Posterior cingulate gyrus (tissue), 11 donors: ENCODE results near the gene TSR2.
"Not testable (repeated sequence)": the region's sequence is repeated elsewhere in the genome, so short reads cannot be mapped to it uniquely, and the experiment has no call there.

Experiments
- DNase-seq, 10 donors: peaks; one replicate each; pipeline versions ENCODE4 v3.0.0 to v3.0.0-alpha.2; 2020 to 2021; ENCODE audit warnings: mixed read lengths in 3 of 10
- intact Hi-C: fragments of 100-400 bp; cut with DNase I; formaldehyde crosslinking; loops from one replicate; pipeline ENCODE4 v1.15.1; 2023

The TSR2 gene

GRCh38 chrX:54470054-54470760 lies 30.0 kb downstream of the TSR2 start:
- intact Hi-C loops = no loop called here
- no peak for DNase-seq

- intact Hi-C loops = no loop called here
- DNase-seq = no peak
Observed at GRCh38 chrX:54473993-54474859, 34.0 kb downstream of the TSR2 start.

DNA sequence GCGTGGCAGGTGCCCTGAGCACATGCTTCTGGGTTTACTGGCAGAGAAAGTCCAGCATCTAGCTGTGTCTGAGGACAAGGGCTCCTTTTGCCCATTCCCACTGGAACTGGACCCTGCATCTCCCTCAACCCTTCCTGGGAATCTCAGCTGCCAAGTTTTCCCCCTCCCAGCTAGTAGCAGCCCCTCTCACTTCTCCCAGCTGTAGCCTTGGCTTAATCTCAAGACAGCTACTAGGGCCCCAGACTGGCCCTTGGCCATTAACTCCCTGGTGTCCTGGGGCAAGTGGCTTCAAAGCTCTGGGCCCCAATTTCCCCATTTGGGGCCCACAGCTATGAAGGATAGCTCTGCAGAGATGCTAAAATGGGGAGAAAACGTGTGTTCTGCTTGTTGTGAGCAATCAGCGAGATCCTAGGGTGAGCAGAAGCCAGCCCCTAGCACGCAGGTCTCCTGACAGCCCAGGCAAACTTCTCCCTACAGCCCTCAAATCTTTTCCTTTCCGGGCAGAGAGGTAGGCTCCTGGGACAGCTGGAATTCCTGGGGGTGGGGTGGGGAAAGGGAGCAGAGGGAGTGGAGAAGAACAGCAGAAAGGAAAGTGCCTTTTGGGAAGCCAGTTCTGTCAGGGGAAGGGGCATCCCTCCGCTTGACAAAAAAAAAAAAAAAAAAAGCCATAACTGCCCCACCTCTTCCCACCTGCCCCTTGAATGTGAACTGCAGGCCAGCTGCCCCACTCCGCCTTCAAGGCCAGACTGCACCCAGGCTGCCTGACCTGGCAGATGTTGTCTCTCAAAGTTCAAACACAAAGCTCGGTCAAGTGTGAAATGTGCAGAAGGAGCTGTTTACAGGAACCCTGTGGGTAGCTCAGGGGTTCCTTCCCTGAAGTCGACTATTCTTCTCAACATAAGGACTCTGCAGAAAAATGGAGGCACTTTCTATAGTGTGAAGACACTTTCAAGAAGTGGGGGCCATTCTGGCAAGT lies 39.2 kb downstream of the TSR2 start:
- no peak for DNase-seq
- intact Hi-C loops = no loop called here

GRCh38 chrX:54482839-54483593 lies 42.8 kb downstream of the TSR2 start:
- DNase-seq = no peak
- intact Hi-C loops = no loop called here

GRCh38 chrX:54483946-54484345 lies 43.7 kb downstream of the TSR2 start:
- intact Hi-C loops = no loop called here
- DNase-seq = peak in 1 of 10 donors; percentile 11

DNA sequence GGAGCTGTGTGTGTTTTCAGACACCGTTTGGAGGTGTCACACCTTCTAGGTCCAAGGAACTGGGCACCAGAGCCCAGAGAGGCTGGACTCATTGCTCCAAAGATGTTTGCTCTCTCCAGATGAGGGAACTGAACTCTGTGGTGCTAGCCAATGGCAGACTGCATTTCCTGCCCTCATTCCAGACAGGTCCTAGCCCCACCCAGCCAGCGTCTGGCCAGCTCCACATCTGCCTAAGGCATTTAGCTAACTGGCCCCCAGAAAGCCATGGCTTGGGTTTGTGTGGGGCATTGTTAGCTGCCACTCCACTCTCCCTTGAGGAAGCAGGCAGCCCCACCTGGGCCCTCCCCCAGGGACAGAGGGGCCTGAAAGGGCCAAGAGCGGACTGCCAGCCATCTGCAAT lies 44.5 kb downstream of the TSR2 start:
- intact Hi-C loops = no loop called here
- DNase-seq = no peak

- not testable (repeated sequence) for DNase-seq
- intact Hi-C loops = loop anchor here (10.0 kb wide), 1 partner anchor 435 kb away; the partner anchor contains the start of gene TRO
Observed at GRCh38 chrX:54489819-54490218, 49.6 kb downstream of the TSR2 start.

- intact Hi-C loops = loop anchor here (10.0 kb wide), 1 partner anchor 432 kb away; the partner anchor contains the start of gene TRO
- peak in 5 of 10 donors; percentile 13 to 89 (median 80) for DNase-seq
Observed at GRCh38 chrX:54492340-54492739, 52.1 kb downstream of the TSR2 start.

DNA sequence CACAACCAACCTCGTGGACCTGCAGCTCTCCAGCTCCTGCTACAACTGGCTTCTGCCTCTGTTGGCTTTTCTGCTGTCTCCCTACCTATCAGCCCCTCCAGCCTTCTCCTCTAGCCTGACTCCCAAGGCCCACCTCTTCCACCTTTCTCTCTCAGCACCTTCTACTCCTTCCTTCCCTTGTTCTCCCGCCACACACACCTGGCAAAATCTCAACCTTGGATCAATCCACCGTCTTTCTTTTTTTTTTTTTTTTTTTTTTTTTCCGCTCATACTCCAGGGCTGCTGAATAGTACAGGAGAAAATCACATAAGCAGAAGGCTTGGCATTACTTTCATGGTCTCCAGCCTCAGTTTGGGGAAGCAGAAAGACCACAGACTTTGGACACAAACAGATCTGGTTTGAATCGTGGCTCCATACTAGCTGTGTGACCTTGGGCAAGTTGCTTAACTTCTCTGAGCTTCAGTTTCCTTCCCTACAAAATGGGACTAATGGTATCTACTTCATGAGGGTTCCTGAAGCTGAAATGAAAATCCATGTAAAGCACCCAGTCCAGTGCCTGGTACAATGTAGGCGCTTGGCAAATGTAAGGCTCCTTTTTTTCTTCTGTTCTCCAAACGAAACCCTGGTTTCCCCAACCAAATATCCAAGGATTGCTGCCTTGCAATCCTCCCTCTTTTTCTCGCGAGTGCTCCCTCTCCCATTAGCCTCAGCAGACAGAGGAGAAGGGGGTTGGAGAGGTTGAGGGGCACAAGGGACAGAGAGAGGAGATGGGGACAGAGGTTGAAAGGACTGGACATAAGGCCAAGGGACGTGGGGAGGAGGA lies 54.2 kb downstream of the TSR2 start:
- intact Hi-C loops = loop anchor here (10.0 kb wide), 1 partner anchor 430 kb away; the partner anchor contains the start of gene TRO
- DNase-seq = peak in 1 of 10 donors; percentile 6
